Stimulated activated CD4-positive, alpha-beta T cell treated with anti-CD3 and anti-CD28 coated beads, Interleukin-1b, Interleukin-23, amount 100 ng/mL, for 1 hour (primary cell): ENCODE results near the gene STH.

ENCODE experiments used
- DNase-seq, 2 donors: peaks; one replicate each; pipeline ENCODE4 v3.0.0-alpha.2; 2020; ENCODE audit warnings: low read depth in 2 of 2

The STH gene

DNA sequence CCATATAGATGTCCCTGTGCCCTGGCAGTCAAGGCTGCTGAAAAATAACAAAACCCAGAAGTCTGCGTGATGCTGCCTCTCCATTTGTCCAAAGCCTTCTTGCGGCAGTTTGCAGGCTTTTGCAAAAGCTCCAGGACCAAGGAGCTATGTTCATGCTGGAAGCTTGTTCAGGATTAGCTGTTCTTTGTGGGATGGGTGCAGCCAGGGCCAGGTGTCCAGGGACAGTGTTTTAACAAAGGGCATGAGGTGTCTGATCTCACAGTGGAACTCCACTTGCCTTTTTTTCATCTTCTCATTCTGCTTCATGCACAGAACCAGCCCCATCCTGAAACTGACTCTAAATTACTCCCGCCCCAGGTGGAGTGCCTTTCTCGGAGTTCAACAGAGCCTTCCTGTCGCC is 31.7 kb upstream of the STH start:
- DNase-seq = no peak

DNA sequence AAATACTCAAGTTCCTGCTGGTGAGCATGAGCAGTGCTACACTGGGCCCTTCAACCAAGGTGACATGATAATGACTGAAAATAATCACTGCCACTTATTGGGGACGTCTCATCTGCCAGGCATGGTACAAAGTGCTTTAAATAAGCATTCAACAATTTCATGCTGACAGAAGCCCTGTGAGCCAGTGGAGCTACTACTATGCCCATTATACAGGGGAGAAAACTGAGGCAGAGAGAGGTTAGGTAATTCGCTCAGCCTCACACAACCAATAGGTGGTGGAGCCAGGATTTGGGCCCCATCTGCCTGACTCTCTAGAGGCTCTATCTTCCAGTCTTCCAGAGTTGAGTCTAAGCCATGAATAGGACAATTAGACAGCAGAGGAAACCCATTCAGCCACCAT is 30.3 kb upstream of the STH start:
- no peak for DNase-seq

DNA sequence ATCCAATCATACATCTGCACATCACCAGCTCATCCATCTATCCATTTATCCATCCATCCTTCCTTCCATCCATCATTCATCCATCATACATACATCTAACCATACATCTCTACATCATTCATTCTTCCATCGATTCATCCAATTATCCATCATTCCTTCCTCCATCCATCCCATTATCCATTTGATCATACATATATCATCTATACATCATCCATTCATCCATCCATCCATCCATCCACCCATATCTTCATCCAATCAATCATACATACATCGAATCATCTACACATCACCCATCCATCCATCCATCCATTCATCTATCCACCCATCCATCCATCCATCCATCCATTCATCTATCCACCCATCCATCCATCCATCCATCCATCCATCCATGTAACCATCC is 29.3 kb upstream of the STH start:
- no peak for DNase-seq

DNA sequence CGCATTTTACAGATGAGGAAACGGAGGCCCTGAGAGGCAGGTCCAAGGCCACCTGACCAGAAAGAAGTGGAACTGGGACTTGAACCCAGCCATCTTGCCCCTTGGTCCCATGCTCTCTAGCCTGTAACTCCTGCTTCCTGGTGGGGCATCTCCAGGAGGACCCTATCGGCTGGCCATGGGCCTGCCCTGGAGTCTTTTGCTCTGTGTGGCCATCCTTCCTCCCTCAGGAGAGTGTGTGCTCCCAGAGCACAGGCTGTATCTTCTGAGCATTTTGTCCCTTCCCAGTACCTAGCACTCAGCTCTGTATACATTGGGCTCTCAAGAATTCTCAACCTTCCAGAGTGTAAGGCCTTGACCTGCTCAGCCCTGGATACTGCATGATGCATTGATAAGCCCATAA is 28.4 kb upstream of the STH start:
- DNase-seq = no peak

DNA sequence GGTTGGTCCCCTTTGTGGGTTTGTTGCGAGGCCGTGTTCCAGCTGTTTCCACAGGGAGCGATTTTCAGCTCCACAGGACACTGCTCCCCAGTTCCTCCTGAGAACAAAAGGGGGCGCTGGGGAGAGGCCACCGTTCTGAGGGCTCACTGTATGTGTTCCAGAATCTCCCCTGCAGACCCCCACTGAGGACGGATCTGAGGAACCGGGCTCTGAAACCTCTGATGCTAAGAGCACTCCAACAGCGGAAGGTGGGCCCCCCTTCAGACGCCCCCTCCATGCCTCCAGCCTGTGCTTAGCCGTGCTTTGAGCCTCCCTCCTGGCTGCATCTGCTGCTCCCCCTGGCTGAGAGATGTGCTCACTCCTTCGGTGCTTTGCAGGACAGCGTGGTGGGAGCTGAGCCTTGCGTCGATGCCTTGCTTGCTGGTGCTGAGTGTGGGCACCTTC is 27.3 kb upstream of the STH start:
- DNase-seq = no peak

DNA sequence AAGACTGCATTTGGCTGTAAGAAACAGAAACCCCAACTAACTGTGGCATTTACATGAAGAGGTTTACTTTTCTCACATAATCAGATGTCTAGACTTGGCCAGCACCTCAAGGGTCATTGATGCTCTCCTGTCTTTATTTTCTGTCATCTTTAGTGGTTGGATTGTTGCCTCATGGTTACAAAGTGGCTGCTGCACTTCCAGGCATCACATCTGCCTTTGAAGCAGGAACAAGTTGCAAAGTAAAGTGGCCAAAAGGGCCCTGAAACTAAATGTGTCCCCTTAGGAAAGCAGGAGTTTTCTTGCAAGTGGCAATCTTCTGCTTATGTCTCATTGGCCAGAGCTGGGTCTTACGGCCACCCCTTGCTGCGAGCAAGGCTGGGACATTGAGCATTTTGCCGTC is 26.5 kb upstream of the STH start:
- no peak for DNase-seq

DNA sequence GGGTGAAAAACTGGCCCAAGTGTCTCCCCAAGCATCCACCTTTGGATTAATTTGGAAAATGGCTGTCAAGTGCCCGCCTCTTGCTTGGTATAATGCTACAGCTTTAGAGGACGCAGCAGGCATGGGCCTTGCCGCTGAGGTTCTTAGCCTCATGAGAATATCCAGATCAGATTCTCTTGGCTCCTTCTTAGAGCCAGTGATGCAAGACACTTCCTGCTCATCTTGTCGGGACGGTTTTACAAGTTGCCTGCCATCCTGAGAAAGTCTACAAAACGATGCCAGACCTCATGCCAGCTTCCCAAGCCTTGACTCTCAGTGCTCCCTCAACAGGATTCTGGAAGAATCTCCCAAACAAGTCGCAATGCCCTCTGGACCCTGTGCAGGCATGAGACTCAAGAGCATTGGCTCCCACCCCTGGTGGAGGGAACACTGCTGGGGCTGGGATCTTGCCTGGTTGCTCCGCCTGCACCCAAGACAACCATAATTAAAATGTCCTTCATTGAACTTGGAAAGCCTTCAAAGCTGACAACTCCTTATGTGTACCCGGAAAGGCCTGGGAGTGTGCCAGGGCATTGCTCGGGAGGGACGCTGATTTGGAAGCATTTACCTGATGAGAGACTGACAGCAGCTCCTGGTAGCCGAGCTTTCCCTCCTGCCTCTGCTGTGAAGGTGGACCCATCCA is 25.8 kb upstream of the STH start:
- DNase-seq = no peak

DNA sequence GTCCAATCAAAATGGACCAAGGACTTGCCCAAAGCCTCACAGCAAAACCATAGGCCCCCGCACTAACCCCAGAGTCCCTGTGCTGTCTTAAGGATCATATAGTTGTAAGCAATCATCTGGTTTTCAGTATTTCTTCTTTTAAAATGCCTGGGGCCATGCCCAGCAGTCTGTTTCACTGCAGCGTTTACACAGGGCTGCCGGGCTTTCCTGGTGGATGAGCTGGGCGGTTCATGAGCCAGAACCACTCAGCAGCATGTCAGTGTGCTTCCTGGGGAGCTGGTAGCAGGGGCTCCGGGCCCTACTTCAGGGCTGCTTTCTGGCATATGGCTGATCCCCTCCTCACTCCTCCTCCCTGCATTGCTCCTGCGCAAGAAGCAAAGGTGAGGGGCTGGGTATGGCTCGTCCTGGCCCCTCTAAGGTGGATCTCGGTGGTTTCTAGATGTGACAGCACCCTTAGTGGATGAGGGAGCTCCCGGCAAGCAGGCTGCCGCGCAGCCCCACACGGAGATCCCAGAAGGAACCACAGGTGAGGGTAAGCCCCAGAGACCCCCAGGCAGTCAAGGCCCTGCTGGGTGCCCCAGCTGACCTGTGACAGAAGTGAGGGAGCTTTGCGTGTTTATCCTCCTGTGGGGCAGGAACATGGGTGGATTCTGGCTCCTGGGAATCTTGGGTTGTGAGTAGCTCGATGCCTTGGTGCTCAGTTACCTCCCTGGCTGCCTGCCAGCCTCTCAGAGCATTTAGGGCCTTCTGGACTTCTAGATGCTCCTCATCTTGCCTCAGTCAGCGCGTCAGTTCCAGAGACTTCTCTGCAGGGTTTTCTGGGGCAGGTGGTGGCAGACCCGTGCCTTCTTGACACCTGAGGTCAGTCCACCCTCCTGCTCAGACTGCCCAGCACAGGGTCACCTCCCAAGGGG is 24.8 kb upstream of the STH start:
- DNase-seq = no peak

DNA sequence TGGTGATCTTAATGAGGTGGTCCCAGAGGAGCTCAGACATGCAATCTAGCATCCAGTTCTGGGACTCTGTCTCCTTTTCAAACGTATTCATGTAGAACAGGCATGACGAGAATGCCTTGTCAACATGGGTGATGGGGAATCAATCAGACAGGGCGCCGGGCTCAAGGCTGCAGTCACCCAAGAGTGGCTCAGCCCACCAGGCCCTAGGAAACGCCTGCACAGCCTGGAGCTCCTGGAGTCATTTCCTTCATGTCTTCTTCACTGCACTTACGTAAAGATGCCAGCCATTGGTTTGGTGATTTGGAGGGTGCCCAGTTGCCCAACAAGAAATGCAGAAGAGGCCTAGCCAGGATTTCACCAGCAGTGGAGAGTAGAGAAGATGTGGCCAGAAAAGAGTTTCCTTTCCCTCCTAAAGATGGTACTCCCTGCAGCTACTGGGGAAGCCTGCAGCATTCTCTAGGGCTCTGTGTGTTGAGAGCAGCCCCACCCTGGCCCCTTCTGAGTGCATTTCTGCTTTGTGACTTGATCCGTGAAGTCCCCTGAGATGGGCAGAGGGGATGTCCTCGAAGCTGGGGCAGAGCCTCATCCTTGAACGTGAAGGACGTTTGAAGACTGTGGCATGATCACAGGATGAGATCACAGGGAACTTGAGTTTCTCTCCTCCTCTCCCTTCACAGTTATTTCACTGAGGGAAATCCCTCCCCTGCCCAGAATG is 24.0 kb upstream of the STH start:
- no peak for DNase-seq

DNA sequence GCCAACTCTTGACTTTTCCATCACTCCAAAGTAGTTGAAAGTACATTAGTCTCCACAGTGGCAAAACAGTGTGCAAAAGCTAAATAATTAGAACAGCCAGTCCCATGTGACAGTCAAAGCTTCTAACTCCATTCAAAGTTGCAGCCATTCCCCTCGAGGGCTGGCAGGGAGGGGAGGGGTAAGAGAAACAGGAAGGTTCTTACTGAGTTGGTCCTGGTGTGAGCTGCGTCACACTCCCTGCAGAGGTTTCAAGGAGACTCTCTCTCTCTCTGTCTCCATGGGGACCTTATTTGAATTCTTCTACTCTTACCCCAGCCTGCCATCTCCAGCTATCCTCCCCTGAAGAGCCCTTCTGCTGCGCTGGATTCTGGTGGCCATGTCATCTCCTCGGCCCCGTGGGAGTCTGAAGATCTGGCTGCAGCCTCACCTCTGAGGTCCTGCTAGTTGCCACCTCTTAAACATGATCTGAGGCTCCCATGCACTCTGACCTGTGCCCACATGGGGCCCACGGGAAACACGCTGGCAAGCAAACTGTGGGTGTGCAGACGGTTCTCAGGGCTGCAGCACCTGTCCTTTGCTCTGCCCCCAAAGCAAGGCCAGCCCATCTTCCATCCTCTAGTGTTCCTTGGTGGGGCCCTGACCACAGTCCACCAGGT is 23.3 kb upstream of the STH start:
- no peak for DNase-seq

DNA sequence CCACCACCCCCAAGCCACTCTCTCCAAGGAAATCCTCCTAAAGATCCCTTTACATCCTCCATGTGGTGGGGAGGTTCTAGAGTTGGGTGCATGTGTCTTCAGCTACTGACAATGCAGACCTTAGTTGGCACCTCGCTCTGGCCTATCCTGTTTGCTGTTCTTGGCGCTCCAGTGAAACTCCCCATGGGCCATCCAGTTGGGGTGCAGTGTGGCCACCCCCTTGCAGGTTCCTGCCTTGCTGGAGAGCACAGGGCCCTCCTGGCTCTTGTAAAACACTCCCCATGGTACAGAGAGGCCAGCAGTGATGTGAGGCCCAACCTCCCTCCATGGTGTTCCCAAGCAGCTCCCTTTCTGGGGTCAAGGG is 22.7 kb upstream of the STH start:
- DNase-seq = no peak

DNA sequence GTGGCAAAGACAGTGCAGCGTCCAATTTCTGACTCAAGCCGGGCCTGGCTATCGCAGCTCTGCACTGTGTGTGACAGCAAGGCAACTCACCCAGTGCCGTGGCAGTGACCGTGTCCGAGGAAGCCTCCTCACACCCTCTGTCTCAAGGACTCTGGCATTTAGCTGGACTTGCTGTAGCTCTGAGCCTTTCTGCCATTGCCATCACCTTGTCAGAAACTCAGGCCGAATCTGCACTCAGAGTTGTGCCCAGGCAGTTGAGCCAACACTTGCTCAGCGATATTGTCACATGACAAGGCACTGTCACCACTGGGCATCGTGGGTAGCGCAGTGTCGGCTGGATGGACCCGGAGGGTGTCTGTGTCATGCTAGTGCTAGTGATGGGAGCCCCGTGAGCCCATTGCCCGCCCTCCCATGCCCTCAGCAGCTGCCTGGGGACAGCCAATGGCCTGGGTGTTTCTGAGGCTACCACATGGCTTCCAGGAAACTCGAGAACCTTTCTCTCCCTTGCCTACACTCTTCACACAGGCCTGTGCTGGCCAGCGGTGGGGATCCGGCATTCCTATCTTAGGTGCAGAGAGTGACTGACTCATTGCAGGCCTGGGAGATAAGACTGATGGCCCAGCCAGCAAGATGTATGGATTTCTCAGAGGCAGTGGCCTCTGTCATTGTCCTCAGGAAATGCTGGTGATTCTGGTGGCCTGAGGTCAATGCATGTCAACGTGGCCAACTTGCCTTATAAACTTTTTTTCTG is 22.1 kb upstream of the STH start:
- DNase-seq = no peak

DNA sequence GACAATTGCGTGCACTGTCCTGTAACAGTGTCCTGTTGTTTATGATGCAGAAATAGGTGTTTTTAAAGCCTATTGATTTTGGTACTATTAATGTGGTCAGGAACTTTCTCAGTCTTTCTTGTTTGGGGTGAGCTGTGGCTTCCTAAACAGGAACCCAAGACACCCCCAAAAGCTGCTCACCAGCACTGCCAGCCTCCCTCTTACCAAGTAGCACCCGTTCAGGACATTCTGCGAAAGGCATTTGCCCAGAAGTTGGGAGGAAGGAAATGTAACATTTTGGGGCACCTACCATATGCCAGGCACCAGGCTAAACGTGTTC is 21.6 kb upstream of the STH start:
- DNase-seq = no peak

DNA sequence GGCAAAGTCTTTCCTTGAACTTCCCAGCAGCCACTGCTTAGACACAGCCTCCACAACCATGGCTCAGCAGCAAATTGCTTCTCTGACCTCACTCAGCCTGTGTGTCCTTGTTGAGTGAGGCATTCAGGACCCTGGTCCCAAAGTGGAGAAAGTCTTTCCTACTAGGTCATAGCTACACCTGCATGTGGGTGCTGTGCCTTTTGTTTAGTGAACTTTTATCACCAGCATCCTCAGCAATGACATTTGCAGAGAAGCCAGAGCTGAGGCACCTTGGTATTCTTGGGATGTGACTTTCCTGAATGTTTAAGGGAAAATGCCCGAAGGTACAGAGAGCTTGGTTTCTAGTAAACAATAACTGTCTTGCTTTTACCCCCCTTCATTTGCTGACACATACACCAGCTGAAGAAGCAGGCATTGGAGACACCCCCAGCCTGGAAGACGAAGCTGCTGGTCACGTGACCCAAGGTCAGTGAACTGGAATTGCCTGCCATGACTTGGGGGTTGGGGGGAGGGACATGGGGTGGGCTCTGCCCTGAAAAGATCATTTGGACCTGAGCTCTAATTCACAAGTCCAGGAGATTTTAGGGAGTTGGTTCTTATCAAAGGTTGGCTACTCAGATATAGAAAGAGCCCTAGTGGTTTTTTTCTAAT is 20.9 kb upstream of the STH start:
- DNase-seq = no peak

DNA sequence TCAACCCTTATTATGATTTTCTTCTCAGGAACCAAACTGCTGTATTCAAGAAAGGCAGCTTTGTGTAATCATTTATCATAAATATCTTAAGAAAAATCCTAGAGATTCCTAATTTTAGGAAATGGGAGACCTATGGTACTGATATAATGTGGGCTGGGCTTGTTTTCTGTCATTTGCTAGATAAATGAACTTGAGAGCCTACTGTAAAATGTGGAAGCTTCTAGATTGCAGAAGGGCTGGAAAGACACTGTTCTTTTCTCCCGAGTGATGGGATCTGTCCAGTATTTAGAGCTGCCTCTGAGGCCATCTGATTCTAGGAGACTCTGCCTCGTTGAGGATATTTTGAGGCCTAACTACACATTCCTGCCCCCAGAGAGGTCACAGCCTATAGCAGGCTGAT is 19.9 kb upstream of the STH start:
- no peak for DNase-seq

DNA sequence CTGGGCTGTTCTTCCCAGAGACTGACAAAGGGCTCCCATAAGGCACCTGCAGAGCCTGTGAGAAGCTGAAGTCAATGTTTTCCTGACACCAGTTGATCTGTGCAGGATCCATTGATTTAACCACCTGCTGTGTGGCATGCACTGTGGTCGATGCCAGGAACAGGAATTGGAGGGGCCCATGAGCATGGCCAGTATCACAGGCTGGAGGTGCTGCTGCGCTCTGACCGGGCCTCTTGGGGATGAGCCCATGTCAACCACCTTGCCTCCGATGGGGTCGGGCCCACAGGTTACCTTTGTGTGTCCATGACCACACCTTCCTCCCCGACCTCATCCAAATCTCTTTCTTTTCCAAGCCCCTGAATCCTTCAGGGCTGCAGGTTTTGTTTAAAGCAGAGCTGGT is 18.2 kb upstream of the STH start:
- DNase-seq = no peak

DNA sequence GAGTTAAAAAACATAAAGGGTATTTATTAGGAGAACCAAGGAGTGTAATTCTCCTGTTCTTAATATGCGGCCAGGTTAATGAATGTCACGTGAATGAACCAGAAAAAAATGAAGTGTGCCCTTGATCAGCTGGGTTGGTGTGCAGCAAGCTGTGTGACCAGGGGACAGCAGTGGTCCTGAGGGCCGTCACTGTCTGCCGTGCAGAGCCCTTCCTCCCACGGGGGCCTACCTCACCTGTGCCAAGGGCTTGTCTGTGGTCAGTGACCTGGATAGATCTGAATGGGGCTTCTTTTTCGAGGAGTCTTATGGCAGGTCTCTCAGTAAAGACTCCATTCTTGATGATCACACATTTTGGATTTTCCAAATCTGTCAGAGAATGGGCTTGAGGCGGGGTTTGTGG is 17.7 kb upstream of the STH start:
- DNase-seq = no peak

DNA sequence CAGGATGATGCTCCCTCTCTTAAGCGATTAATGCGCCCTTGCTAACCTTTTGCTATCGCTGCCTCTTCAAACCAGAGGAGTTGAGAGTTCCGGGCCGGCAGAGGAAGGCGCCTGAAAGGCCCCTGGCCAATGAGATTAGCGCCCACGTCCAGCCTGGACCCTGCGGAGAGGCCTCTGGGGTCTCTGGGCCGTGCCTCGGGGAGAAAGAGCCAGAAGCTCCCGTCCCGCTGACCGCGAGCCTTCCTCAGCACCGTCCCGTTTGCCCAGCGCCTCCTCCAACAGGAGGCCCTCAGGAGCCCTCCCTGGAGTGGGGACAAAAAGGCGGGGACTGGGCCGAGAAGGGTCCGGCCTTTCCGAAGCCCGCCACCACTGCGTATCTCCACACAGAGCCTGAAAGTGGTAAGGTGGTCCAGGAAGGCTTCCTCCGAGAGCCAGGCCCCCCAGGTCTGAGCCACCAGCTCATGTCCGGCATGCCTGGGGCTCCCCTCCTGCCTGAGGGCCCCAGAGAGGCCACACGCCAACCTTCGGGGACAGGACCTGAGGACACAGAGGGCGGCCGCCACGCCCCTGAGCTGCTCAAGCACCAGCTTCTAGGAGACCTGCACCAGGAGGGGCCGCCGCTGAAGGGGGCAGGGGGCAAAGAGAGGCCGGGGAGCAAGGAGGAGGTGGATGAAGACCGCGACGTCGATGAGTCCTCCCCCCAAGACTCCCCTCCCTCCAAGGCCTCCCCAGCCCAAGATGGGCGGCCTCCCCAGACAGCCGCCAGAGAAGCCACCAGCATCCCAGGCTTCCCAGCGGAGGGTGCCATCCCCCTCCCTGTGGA is 16.0 kb upstream of the STH start:
- DNase-seq = no peak

DNA sequence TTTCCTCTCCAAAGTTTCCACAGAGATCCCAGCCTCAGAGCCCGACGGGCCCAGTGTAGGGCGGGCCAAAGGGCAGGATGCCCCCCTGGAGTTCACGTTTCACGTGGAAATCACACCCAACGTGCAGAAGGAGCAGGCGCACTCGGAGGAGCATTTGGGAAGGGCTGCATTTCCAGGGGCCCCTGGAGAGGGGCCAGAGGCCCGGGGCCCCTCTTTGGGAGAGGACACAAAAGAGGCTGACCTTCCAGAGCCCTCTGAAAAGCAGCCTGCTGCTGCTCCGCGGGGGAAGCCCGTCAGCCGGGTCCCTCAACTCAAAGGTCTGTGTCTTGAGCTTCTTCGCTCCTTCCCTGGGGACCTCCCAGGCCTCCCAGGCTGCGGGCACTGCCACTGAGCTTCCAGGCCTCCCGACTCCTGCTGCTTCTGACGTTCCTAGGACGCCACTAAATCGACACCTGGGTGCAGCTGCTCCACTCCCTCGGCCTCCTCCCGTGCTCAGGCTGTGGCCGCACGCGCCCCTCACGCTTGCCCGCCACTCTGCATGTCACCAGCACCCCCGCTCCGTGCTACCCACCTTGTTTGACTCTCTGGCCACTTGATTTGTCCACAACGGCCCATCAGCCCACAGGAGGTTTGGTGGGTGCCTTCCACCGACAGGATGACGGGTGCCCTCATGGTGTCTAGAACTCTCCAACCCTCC is 15.3 kb upstream of the STH start:
- DNase-seq = no peak

DNA sequence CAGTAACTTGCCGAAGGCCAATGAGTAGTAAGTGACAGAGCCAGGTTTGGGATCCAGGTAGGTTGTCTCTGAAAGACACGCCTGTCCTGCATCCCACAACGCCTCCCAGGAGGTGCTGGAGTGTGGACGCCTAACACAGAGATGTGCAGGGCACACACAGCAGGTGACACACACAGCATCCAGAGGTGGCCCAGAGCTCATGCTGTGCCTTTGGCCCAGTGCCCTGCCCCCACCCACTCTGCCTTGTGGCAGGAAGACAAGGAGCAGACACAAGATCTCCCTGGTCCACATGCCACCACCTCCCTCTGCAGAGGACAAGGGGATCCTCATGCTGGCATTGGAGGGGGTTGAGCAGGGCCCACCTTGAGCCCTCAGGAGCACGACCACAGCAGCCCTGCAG is 14.7 kb upstream of the STH start:
- DNase-seq = no peak
